HEK293T (cell line): ENCODE measurements around the gene IQCF5.

ENCODE experiments used
- CTCF ChIA-PET: fragments of 350-600 bp; formaldehyde crosslinking; extraction: SDS; loops from one replicate; lab custom pipeline; 2021; ENCODE audit warnings: antibody characterized with exemption, inconsistent platforms; lab: Yijun Ruan, JAX
- POLR2A ChIA-PET: fragments of 350-600 bp; formaldehyde crosslinking; extraction: SDS; loops from one replicate; lab custom pipeline; 2020; ENCODE audit warnings: antibody characterized with exemption, inconsistent platforms; lab: Yijun Ruan, JAX
- DNase-seq: peaks from one replicate; pipeline ENCODE4 v3.0.0; 2012; ENCODE audit warnings: mixed read lengths; ENCODE audit errors: extremely low spot score
- ARNT ChIP-seq: fragments of 450-650 bp; IDR thresholded peaks from 2 replicates; pipeline ENCODE4 v1.6.1; 2017; ENCODE audit warnings: mild to moderate bottlenecking
- BHLHE40 ChIP-seq: fragments of 450-650 bp; IDR thresholded peaks from 2 replicates; pipeline ENCODE4 v1.6.1; 2016; ENCODE audit warnings: mild to moderate bottlenecking, moderate library complexity, borderline replicate concordance
- CTBP1 ChIP-seq: fragments of 450-650 bp; IDR thresholded peaks from 2 replicates; pipeline ENCODE4 v1.6.1; 2016; ENCODE audit warnings: borderline replicate concordance
- ELF4 ChIP-seq: fragments of 450-650 bp; IDR thresholded peaks from 2 replicates; pipeline ENCODE4 v1.6.1; 2017; ENCODE audit warnings: antibody characterized with exemption
- FOXA1 ChIP-seq: fragments of 450-650 bp; IDR thresholded peaks from 2 replicates; pipeline ENCODE4 v1.6.1; 2016; ENCODE audit warnings: mild to moderate bottlenecking
- FOXK2 ChIP-seq: fragments of 450-650 bp; IDR thresholded peaks from 2 replicates; pipeline ENCODE4 v1.6.1; 2016; ENCODE audit warnings: mild to moderate bottlenecking
- FOXM1 ChIP-seq: fragments of 450-650 bp; IDR thresholded peaks from 2 replicates; pipeline ENCODE4 v1.6.1; 2017; ENCODE audit warnings: mild to moderate bottlenecking, borderline replicate concordance
- HDGF ChIP-seq: fragments of 450-650 bp; IDR thresholded peaks from 2 replicates; pipeline ENCODE4 v1.6.1; 2017; ENCODE audit warnings: antibody characterized with exemption, borderline replicate concordance
- L3MBTL2 ChIP-seq: fragments of 450-650 bp; conservative IDR thresholded peaks from 2 replicates; pipeline ENCODE4 v1.6.1; 2016; ENCODE audit warnings: mild to moderate bottlenecking
- LEF1 ChIP-seq: fragments of 450-650 bp; IDR thresholded peaks from 2 replicates; pipeline ENCODE4 v1.6.1; 2017; ENCODE audit warnings: mild to moderate bottlenecking, borderline replicate concordance
- NFRKB ChIP-seq: fragments of 450-650 bp; IDR thresholded peaks from 2 replicates; pipeline ENCODE4 v1.6.1; 2016; ENCODE audit warnings: mild to moderate bottlenecking, moderate library complexity
- SP1 ChIP-seq: fragments of 450-650 bp; IDR thresholded peaks from 2 replicates; pipeline ENCODE4 v1.6.1; 2017
- SUZ12 ChIP-seq: fragments of 450-650 bp; IDR thresholded peaks from 2 replicates; pipeline ENCODE4 v1.6.1; 2016; ENCODE audit warnings: mild to moderate bottlenecking
- TARDBP ChIP-seq: fragments of 450-650 bp; IDR thresholded peaks from 2 replicates; pipeline ENCODE4 v1.6.1; 2016
- ZNF384 ChIP-seq: fragments of 450-650 bp; IDR thresholded peaks from 2 replicates; pipeline ENCODE4 v1.6.1; 2016
- TF ChIP-seq, protein P1 (sequence below): fragments of 450-650 bp; IDR thresholded peaks from 2 replicates; pipeline ENCODE4 v1.6.1; 2016

The IQCF5 gene

GRCh38 chr3:51836606-51837005 lies 38.8 kb downstream of the IQCF5 start:
- TF ChIP-seq BHLHE40 = no peak
- no peak for TF ChIP-seq FOXK2
- TF ChIP-seq HDGF = no peak
- no peak for TF ChIP-seq FOXA1
- TF ChIP-seq SP1 = no peak
- TF ChIP-seq CTBP1 = no peak
- TF ChIP-seq NFRKB = no peak
- no peak for TF ChIP-seq SUZ12
- no peak for TF ChIP-seq LEF1
- no peak for TF ChIP-seq FOXM1
- no peak for TF ChIP-seq TARDBP
- TF ChIP-seq L3MBTL2 = no peak
- no peak for TF ChIP-seq ZNF384
- no peak for TF ChIP-seq ARNT
- TF ChIP-seq, protein P1, sequence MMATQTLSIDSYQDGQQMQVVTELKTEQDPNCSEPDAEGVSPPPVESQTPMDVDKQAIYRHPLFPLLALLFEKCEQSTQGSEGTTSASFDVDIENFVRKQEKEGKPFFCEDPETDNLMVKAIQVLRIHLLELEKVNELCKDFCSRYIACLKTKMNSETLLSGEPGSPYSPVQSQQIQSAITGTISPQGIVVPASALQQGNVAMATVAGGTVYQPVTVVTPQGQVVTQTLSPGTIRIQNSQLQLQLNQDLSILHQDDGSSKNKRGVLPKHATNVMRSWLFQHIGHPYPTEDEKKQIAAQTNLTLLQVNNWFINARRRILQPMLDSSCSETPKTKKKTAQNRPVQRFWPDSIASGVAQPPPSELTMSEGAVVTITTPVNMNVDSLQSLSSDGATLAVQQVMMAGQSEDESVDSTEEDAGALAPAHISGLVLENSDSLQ = no peak
- no peak for TF ChIP-seq ELF4
- no peak for DNase-seq
- ChIA-PET POLR2A (interaction anchor here (0.6 kb wide), 1 partner anchor 765 kb away, joined by 3 read pairs; no protein-coding TSS in a partner anchor), CTCF (interaction anchor here (0.7 to 0.9 kb wide), 2 partner anchors 17 to 335 kb away, joined by 3 read pairs; no protein-coding TSS in a partner anchor)

- ChIA-PET CTCF (no interaction called here), POLR2A (no interaction called here)
- no peak for TF ChIP-seq FOXA1
- no peak for TF ChIP-seq FOXM1
- TF ChIP-seq SUZ12 = no peak
- no peak for DNase-seq
Observed at GRCh38 chr3:51830836-51831385, 44.5 kb downstream of the IQCF5 start.

DNA sequence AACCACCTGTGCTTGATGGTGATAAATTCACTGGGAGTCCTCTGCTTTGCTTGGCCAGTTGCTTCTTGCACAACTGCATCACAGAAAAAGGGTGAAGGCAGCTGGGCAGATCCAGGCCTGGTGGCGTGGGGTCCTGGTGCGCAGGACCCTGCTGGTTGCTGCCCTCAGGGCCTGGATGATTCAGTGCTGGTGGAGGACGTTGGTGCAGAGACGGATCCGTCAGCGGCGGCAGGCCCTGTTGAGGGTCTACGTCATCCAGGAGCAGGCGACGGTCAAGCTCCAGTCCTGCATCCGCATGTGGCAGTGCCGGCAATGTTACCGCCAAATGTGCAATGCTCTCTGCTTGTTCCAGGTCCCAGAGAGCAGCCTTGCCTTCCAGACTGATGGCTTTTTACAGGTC lies 45.1 kb downstream of the IQCF5 start:
- DNase-seq = no peak
- ChIA-PET CTCF (no interaction called here), POLR2A (no interaction called here)
- no peak for TF ChIP-seq TARDBP
- no peak for TF ChIP-seq FOXK2
- no peak for TF ChIP-seq FOXA1

- TF ChIP-seq, protein P1 = no peak
- no peak for TF ChIP-seq SUZ12
- no peak for TF ChIP-seq ARNT
- no peak for TF ChIP-seq CTBP1
- no peak for TF ChIP-seq NFRKB
- TF ChIP-seq SP1 = no peak
- TF ChIP-seq HDGF = no peak
- no peak for TF ChIP-seq TARDBP
- TF ChIP-seq L3MBTL2 = no peak
- TF ChIP-seq BHLHE40 = no peak
- TF ChIP-seq LEF1 = no peak
- TF ChIP-seq FOXM1 = no peak
- TF ChIP-seq ZNF384 = no peak
- ChIA-PET POLR2A (no interaction called here), CTCF (interaction anchor here (0.9 kb wide), 1 partner anchor 9 kb away, joined by 4 read pairs; no protein-coding TSS in a partner anchor)
- DNase-seq = no peak
Observed at GRCh38 chr3:51828297-51828696, 47.1 kb downstream of the IQCF5 start.
